SU-DHL-6 (cell line): ENCODE data around the gene URI1.
"Not testable (repeated sequence)": the region's sequence is repeated elsewhere in the genome, so short reads cannot be mapped to it uniquely, and the experiment has no call there.

ENCODE experiments used
- H2AFZ ChIP-seq: fragments of 200-600 bp; sonication (generic); 2 replicates; pipeline ENCODE4 v1.6.1; 2014; ENCODE audit warnings: low read depth, mild to moderate bottlenecking, moderate library complexity, mixed read lengths, antibody characterized with exemption, low read length; ENCODE audit not compliant: severe bottlenecking
- H3F3A ChIP-seq: fragments of 200-600 bp; shearing (Covaris generic); 2 replicates; pipeline ENCODE4 v1.6.0; 2016; ENCODE audit warnings: antibody characterized with exemption, mild to moderate bottlenecking; ENCODE audit not compliant: insufficient read depth
- H3K27ac ChIP-seq: fragments of 200-600 bp; sonication (generic); 2 replicates; pipeline ENCODE4 v1.5.1; 2016; ENCODE audit warnings: low read depth, mild to moderate bottlenecking, low read length, moderate library complexity, mixed read lengths
- H3K27me3 ChIP-seq: fragments of 200-600 bp; sonication (generic), shearing (Covaris generic); 2 replicates; pipeline ENCODE4 v1.6.0; 2014; ENCODE audit warnings: mild to moderate bottlenecking, low read length
- H3K36me3 ChIP-seq: fragments of 200-600 bp; sonication (generic); 2 replicates; pipeline ENCODE4 v1.6.1; 2014; ENCODE audit warnings: mild to moderate bottlenecking, low read length, mixed read lengths
- H3K4me2 ChIP-seq: fragments of 300-600, 200-600 bp; shearing (Covaris generic), sonication (generic); 2 replicates; pipeline ENCODE4 v1.6.0; 2014; ENCODE audit warnings: low read length, low read depth, mild to moderate bottlenecking; ENCODE audit not compliant: poor library complexity, severe bottlenecking
- H3K4me3 ChIP-seq: fragments of 200-600 bp; sonication (generic); 2 replicates; pipeline ENCODE4 v1.5.1; 2014; ENCODE audit warnings: antibody characterized with exemption, low read length, mild to moderate bottlenecking, mixed read lengths; ENCODE audit not compliant: insufficient read depth, poor library complexity, severe bottlenecking
- H3K79me2 ChIP-seq: fragments of 200-600 bp; sonication (generic); 2 replicates; pipeline ENCODE4 v1.6.1; 2014; ENCODE audit warnings: mild to moderate bottlenecking, low read length, moderate library complexity; ENCODE audit not compliant: insufficient read depth
- H3K9ac ChIP-seq: fragments of 200-600 bp; sonication (generic); 2 replicates; pipeline ENCODE4 v1.7.0; 2014; ENCODE audit warnings: mild to moderate bottlenecking, low read length
- H3K9me2 ChIP-seq: fragments of 200-600 bp; sonication (generic); replicated peaks from 2 replicates; pipeline ENCODE4 v1.6.1; 2014; ENCODE audit warnings: low read length; ENCODE audit not compliant: insufficient read depth
- H3K9me3 ChIP-seq: fragments of 200-600 bp; sonication (generic); 2 replicates; pipeline ENCODE4 v1.6.1; 2014; ENCODE audit warnings: low read length, mixed read lengths; ENCODE audit not compliant: insufficient read depth
- H4K20me1 ChIP-seq: fragments of 200-600 bp; sonication (generic); 2 replicates; pipeline ENCODE4 v1.6.1; 2014; ENCODE audit warnings: low read depth, mild to moderate bottlenecking, antibody characterized with exemption, low read length, moderate library complexity, mixed read lengths
- EZH2phosphoT487 ChIP-seq: fragments of 200-600 bp; sonication (generic), shearing (Covaris generic); conservative IDR thresholded peaks from 2 replicates; pipeline ENCODE4 v1.6.1; 2018; ENCODE audit warnings: mild to moderate bottlenecking, antibody characterized with exemption, low read length, moderate library complexity, mixed read lengths
- TF ChIP-seq, protein P1 (sequence below): fragments of 200-600 bp; sonication (generic); IDR thresholded peaks from one replicate; pipeline ENCODE4 v1.5.1; 2017; ENCODE audit warnings: antibody characterized with exemption, mild to moderate bottlenecking, low read length, moderate library complexity; ENCODE audit not compliant: insufficient read depth, poor library complexity, severe bottlenecking

The URI1 gene

DNA sequence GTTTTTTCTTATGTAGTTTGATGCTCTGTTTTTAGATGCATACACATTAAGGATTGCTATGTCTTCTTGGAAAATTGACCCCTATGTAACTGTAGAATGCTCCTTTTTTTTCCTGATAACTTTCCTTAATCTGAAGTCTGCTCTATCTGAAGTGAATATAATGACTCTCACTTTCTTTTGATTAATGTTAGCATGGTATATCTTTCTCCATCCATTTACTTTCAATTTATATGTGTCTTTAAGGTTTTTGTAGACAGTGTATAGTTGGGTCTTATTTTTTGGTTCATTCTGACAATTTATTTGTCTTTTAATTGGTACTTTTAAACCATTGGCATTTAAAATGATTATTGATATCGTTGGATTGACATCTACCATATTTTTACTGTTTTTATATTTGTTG is 92.3 kb downstream of the URI1 start:
- no peak overlapping the region for H3K4me2 ChIP-seq
- no peak overlapping the region for H2AFZ ChIP-seq
- no peaks in the 10 kb centered on the region; the same call in 1 of the 2 replicates for H3K79me2 ChIP-seq
- no peak overlapping the region for H3K27ac ChIP-seq
- no peaks in the 10 kb centered on the region for H3F3A ChIP-seq
- no peaks in the 10 kb centered on the region for H3K9me3 ChIP-seq
- no peak overlapping the region for H3K4me3 ChIP-seq
- H3K36me3 ChIP-seq, result peaks cover 30% of the 10 kb centered on the region; the same call in 1 of the 2 replicates
- no peaks in the 10 kb centered on the region for H3K9me2 ChIP-seq
- H4K20me1 ChIP-seq, result no peaks in the 10 kb centered on the region
- TF ChIP-seq, protein P1, sequence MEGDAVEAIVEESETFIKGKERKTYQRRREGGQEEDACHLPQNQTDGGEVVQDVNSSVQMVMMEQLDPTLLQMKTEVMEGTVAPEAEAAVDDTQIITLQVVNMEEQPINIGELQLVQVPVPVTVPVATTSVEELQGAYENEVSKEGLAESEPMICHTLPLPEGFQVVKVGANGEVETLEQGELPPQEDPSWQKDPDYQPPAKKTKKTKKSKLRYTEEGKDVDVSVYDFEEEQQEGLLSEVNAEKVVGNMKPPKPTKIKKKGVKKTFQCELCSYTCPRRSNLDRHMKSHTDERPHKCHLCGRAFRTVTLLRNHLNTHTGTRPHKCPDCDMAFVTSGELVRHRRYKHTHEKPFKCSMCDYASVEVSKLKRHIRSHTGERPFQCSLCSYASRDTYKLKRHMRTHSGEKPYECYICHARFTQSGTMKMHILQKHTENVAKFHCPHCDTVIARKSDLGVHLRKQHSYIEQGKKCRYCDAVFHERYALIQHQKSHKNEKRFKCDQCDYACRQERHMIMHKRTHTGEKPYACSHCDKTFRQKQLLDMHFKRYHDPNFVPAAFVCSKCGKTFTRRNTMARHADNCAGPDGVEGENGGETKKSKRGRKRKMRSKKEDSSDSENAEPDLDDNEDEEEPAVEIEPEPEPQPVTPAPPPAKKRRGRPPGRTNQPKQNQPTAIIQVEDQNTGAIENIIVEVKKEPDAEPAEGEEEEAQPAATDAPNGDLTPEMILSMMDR, result no peak
- TF ChIP-seq EZH2phosphoT487, result no peak
- H3K27me3 ChIP-seq, result no peaks in the 10 kb centered on the region
- no peak overlapping the region for H3K9ac ChIP-seq

DNA sequence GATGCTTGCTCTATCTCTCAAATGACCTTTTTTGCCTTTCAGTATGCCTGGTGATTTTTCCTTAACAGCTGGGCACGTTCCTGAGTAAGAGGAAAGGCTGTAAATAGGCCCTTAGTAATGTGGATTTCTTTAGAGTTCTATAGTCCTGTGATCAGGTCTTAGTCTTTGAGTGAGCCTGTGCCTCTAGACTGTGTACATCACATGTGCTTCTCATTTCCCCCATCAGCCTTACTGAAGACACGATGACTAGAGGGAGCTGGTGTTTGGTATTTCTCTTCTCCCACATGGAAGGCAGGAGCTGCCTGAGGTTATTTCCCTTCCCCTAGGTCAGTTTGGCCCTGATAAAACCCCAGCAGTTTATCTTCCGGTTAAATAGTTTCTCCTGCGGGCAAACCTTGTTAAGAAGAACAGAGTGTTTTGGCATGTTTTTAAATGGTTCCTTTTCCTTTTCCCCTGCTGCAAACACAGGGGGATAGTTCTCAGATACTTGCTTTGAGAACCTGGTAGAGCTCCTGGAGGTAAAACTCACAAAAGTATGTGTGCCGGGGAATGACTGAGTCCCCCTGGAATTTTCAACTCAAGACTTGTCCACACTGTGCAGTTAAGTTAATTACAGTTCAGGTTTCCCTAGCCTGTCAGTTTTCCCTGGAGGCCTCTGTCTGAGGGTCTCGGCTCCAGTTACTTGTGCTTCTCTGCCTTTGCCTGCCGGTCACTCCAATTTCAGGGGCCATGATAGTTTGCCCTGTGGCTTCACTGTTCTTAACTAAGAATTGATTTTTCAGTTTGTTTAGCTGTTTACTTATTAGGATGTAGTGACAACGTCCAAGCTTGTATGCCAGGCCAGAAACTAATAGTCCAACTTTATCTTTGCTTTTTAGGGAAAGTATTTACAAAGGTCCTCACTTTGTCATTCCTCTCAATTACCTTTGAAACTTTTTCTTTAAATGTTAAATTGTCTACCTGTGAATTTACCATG is 94.4 kb downstream of the URI1 start:
- H3K36me3 ChIP-seq, result peaks cover 39% of the 10 kb centered on the region; the same call in 1 of the 2 replicates

DNA sequence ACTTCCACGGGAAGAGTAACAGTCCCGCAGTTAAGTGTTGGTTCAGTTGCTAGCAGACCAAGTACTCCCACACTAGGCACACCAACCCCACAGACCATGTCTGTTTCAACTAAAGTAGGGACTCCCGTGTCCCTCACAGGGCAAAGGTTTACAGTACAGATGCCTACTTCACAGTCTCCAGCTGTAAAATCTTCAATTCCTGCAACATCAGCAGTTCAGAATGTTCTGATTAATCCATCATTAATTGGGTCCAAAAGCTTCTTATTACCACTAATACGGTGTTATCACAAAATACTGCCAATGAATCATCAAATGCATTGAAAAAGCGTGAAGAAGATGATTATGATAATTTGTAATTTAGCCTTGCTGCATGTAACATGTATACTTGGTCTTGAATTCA is 95.8 kb downstream of the URI1 start:
- Histone ChIP-seq H3K79me2 (no peaks in the 10 kb centered on the region; the same call in 1 of the 2 replicates), H3F3A (no peaks in the 10 kb centered on the region), H3K36me3 (peaks cover 36% of the 10 kb centered on the region; the same call in 1 of the 2 replicates), H3K9me2 (no peaks in the 10 kb centered on the region), H3K9me3 (no peaks in the 10 kb centered on the region), H3K4me2 (no peak overlapping the region), H4K20me1 (no peaks in the 10 kb centered on the region), H3K4me3 (no peak overlapping the region), H3K27ac (no peak overlapping the region), H3K27me3 (no peaks in the 10 kb centered on the region), H3K9ac (no peak overlapping the region), H2AFZ (no peak overlapping the region)
- TF ChIP-seq, protein P1, result no peak
- TF ChIP-seq EZH2phosphoT487, result no peak

More for the DNA sequence above, 94.4 kb downstream of the URI1 start:
- H3K79me2 ChIP-seq, result no peaks in the 10 kb centered on the region; the same call in 1 of the 2 replicates
- no peak overlapping the region for H2AFZ ChIP-seq
- no peaks in the 10 kb centered on the region for H3F3A ChIP-seq
- H3K9me2 ChIP-seq, result no peaks in the 10 kb centered on the region
- no peak overlapping the region for H3K4me2 ChIP-seq
- H3K27ac ChIP-seq, result no peak overlapping the region
- H3K4me3 ChIP-seq, result no peak overlapping the region
- TF ChIP-seq, protein P1, result no peak
- no peak for TF ChIP-seq EZH2phosphoT487
- H3K27me3 ChIP-seq, result no peaks in the 10 kb centered on the region
- no peak overlapping the region for H3K9ac ChIP-seq
- no peaks in the 10 kb centered on the region for H3K9me3 ChIP-seq
- no peaks in the 10 kb centered on the region for H4K20me1 ChIP-seq

DNA sequence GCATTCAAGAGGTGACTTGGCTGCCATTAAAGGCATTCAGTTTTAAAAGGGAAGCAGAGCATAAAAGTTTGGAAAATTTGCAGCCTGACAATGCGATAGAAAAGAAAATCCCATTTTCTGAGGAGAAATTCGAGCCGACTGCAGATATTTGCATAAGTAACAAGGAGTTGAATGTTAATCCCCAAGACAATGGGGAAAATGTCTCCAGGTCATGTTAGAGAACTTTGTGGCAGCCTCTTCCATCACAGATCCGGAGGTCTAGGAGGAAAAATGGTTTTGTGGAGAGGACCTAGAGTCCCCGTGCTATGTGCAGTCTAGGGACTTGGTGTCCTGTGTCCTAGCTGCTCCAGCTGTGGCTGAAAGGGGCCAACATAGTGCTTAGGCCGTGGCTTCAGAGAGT is 99.9 kb downstream of the URI1 start:
- not testable (repeated sequence) for H3K9me3 ChIP-seq, H3K36me3 ChIP-seq, H3F3A ChIP-seq, H3K27me3 ChIP-seq, H3K9ac ChIP-seq, H3K4me3 ChIP-seq, H3K79me2 ChIP-seq, H2AFZ ChIP-seq, H4K20me1 ChIP-seq, H3K27ac ChIP-seq, H3K4me2 ChIP-seq, H3K9me2 ChIP-seq

- H3K36me3 ChIP-seq, H3K79me2 ChIP-seq, H3F3A ChIP-seq, H3K9ac ChIP-seq, H3K4me2 ChIP-seq, H3K9me3 ChIP-seq, H3K27ac ChIP-seq, H3K27me3 ChIP-seq, H3K4me3 ChIP-seq, H2AFZ ChIP-seq, H3K9me2 ChIP-seq, H4K20me1 ChIP-seq: not testable (repeated sequence)
Measured at GRCh38 chr19:30043008-30043407, 101.0 kb downstream of the URI1 start.
